H1 (cell line): ENCODE results near the gene SH3RF3. TPM values are rescaled to one million over a fixed set of nuclear protein-coding genes. Genes with fewer than 3 reads are reported as not detected.

Experiments used
- CTCF ChIA-PET: fragments of 300-600 bp; sonication (Branson Sonifier 250); formaldehyde crosslinking; loops from one replicate; lab custom pipeline; 2021; ENCODE audit not compliant: partially characterized antibody; lab: Charles Lee
- POLR2A ChIA-PET: fragments of 300-600 bp; sonication (Branson Sonifier 250); formaldehyde crosslinking; loops from one replicate; lab custom pipeline; 2021; ENCODE audit warnings: inconsistent platforms; ENCODE audit not compliant: partially characterized antibody; lab: Charles Lee
- DNase-seq, 2 experiments: peaks; one replicate each; pipeline versions ENCODE4 v3.0.0 to v3.0.0-alpha.2; 2010 to 2022; ENCODE audit warnings: low spot score in 2 of 2, low read depth in 1 of 2, mixed read lengths in 1 of 2
- FAIRE-seq: peaks from 2 replicates; lab custom pipeline; 2011; peaks lifted over from hg19 to GRCh38; lab: Jason Lieb, UNC
- H2AFZ ChIP-seq: 2 replicates; pipeline ENCODE4 v1.8.1; 2012; ENCODE audit warnings: low read length, inconsistent platforms
- H2AK5ac ChIP-seq: 2 replicates; pipeline ENCODE4 v1.6.1; 2013; ENCODE audit warnings: low read depth, low read length
- H2BK120ac ChIP-seq: replicated peaks from 2 replicates; pipeline ENCODE3; 2013; ENCODE audit warnings: low read depth, low read length, inconsistent platforms
- H2BK12ac ChIP-seq: 2 replicates; pipeline ENCODE4 v1.6.1; 2013; ENCODE audit warnings: low read depth, low read length
- H2BK15ac ChIP-seq: 2 replicates; pipeline ENCODE4 v1.6.1; 2013; ENCODE audit warnings: low read length
- H2BK20ac ChIP-seq: 2 replicates; pipeline ENCODE4 v1.6.1; 2013; ENCODE audit warnings: low read length
- H2BK5ac ChIP-seq: 2 replicates; pipeline ENCODE4 v1.6.1; 2013; ENCODE audit warnings: low read depth, low read length
- H3K14ac ChIP-seq: 2 replicates; pipeline ENCODE4 v1.6.1; 2013; ENCODE audit warnings: inconsistent platforms; ENCODE audit not compliant: insufficient read length
- H3K18ac ChIP-seq: 2 replicates; pipeline ENCODE4 v1.6.1; 2013; ENCODE audit warnings: low read length; ENCODE audit errors: extremely low read depth
- H3K23ac ChIP-seq: 2 replicates; pipeline ENCODE4 v1.6.1; 2013; ENCODE audit warnings: inconsistent platforms; ENCODE audit not compliant: insufficient read length
- H3K23me2 ChIP-seq: 2 replicates; pipeline ENCODE4 v1.6.1; 2013; ENCODE audit warnings: low read depth, low read length
- H3K27ac ChIP-seq: 2 replicates; pipeline ENCODE4 v1.6.1; 2011; ENCODE audit warnings: low read depth, low read length, inconsistent platforms
- H3K27me3 ChIP-seq, 4 experiments: replicated peaks in 1 of 4; 1 replicate in 1 of 4; 2 replicates in 3 of 4; pipeline versions ENCODE4 v1.6.1 to v1.8.1; 2011 to 2013; ENCODE audit warnings: low read length in 3 of 4, mild to moderate bottlenecking in 3 of 4, inconsistent platforms in 2 of 4, mixed read lengths in 2 of 4, moderate library complexity in 1 of 4; ENCODE audit not compliant: control insufficient read depth in 3 of 4, insufficient read depth in 3 of 4; ENCODE audit errors: extremely low read depth in 1 of 4
- H3K36me3 ChIP-seq, 4 experiments: 2 replicates each; pipeline versions ENCODE4 v1.6.1 to v1.8.1; 2011 to 2013; ENCODE audit warnings: mild to moderate bottlenecking in 4 of 4, low read length in 3 of 4, moderate library complexity in 2 of 4, control low read depth in 1 of 4, inconsistent platforms in 1 of 4; ENCODE audit not compliant: insufficient read depth in 4 of 4, control insufficient read depth in 2 of 4
- H3K4ac ChIP-seq: replicated peaks from 2 replicates; pipeline ENCODE3; 2013; ENCODE audit warnings: low read length, low read depth, mixed read lengths, inconsistent platforms; ENCODE audit not compliant: insufficient read length
- H3K4me1 ChIP-seq, 4 experiments: replicated peaks in 1 of 4; 1 replicate in 1 of 4; 2 replicates in 3 of 4; pipeline versions ENCODE4 v1.6.1 to v1.8.1; 2011 to 2013; ENCODE audit warnings: low read length in 3 of 4, inconsistent platforms in 2 of 4, mixed read lengths in 1 of 4; ENCODE audit not compliant: insufficient read depth in 4 of 4, control insufficient read depth in 3 of 4
- H3K4me2 ChIP-seq, 2 experiments: 2 replicates each; pipeline versions ENCODE4 v1.6.1 to v1.8.1; 2011 to 2013; ENCODE audit warnings: low read depth in 2 of 2, low read length in 2 of 2, control low read depth in 1 of 2, inconsistent platforms in 1 of 2, mild to moderate bottlenecking in 1 of 2; ENCODE audit not compliant: insufficient read depth in 1 of 2
- H3K4me3 ChIP-seq, 4 experiments: fragments of 200-600, 300-600 bp in 1 of 4; sonication (generic), shearing (Covaris generic), sonication (Bioruptor Twin) in 1 of 4; 2 replicates each; pipeline versions ENCODE4 v1.5.1 to v1.8.1; 2011 to 2016; ENCODE audit warnings: low read length in 4 of 4, low read depth in 3 of 4, control low read depth in 2 of 4, inconsistent platforms in 2 of 4, mild to moderate bottlenecking in 2 of 4, mixed read lengths in 1 of 4, moderate library complexity in 1 of 4; ENCODE audit not compliant: insufficient read depth in 2 of 4; ENCODE audit errors: extremely low read depth in 1 of 4
- H3K56ac ChIP-seq: replicated peaks from 2 replicates; pipeline ENCODE3; 2013; ENCODE audit warnings: low read depth, mild to moderate bottlenecking, mixed read lengths, low read length, inconsistent platforms; ENCODE audit not compliant: insufficient read length
- H3K79me1 ChIP-seq: 2 replicates; pipeline ENCODE4 v1.6.1; 2013; ENCODE audit warnings: low read depth, low read length, control low read depth
- H3K79me2 ChIP-seq, 2 experiments: 2 replicates each; pipeline versions ENCODE4 v1.6.1 to v1.8.1; 2012 to 2013; ENCODE audit warnings: low read length in 2 of 2, mild to moderate bottlenecking in 2 of 2, inconsistent platforms in 1 of 2; ENCODE audit not compliant: insufficient read depth in 2 of 2, control insufficient read depth in 1 of 2
- H3K9ac ChIP-seq, 4 experiments: replicated peaks in 1 of 4; 1 replicate in 1 of 4; 2 replicates in 3 of 4; pipeline versions ENCODE4 v1.6.1 to v1.8.1; 2011 to 2013; ENCODE audit warnings: low read depth in 3 of 4, low read length in 3 of 4, control low read depth in 2 of 4, mild to moderate bottlenecking in 2 of 4, moderate library complexity in 2 of 4, inconsistent platforms in 1 of 4; ENCODE audit errors: extremely low read depth in 1 of 4
- H3K9me3 ChIP-seq, 2 experiments: 2 replicates each; pipeline versions ENCODE4 v1.6.1 to v1.8.1; 2012 to 2013; ENCODE audit warnings: mild to moderate bottlenecking in 2 of 2, moderate library complexity in 2 of 2, control low read depth in 1 of 2, inconsistent platforms in 1 of 2, low read depth in 1 of 2, low read length in 1 of 2, mixed read lengths in 1 of 2; ENCODE audit not compliant: insufficient read depth in 2 of 2
- H4K20me1 ChIP-seq, 2 experiments: replicated peaks in 1 of 2; 2 replicates each; pipeline versions ENCODE3 to v1.8.1; 2011 to 2013; ENCODE audit warnings: inconsistent platforms in 2 of 2, low read length in 2 of 2, mild to moderate bottlenecking in 1 of 2; ENCODE audit not compliant: insufficient read depth in 2 of 2, control insufficient read depth in 1 of 2
- H4K5ac ChIP-seq: 2 replicates; pipeline ENCODE4 v1.6.1; 2013; ENCODE audit warnings: low read length, low read depth, mixed read lengths, inconsistent platforms; ENCODE audit not compliant: insufficient read length
- H4K8ac ChIP-seq: 2 replicates; pipeline ENCODE4 v1.8.0; 2013; ENCODE audit warnings: mild to moderate bottlenecking, moderate library complexity, low read length, inconsistent platforms; ENCODE audit not compliant: insufficient read depth; ENCODE audit errors: extremely low read depth
- H4K91ac ChIP-seq: replicated peaks from 2 replicates; pipeline ENCODE3; 2013; ENCODE audit warnings: low read length, mixed read lengths, inconsistent platforms; ENCODE audit not compliant: insufficient read length
- BACH1 ChIP-seq: IDR thresholded peaks from 2 replicates; pipeline ENCODE4 v1.6.1; 2012; ENCODE audit warnings: low read length, improper control_type of control experiment
- BCL11A ChIP-seq, 2 experiments: IDR thresholded peaks; one replicate each; pipeline ENCODE4 v1.6.1; 2011; ENCODE audit warnings: low read depth in 2 of 2, low read length in 2 of 2, mild to moderate bottlenecking in 2 of 2
- CEBPB ChIP-seq: IDR thresholded peaks from 2 replicates; pipeline ENCODE4 v1.6.1; 2012; ENCODE audit warnings: low read depth, low read length
- GTF2F1 ChIP-seq: IDR thresholded peaks from 2 replicates; pipeline ENCODE4 v1.6.1; 2012; ENCODE audit warnings: low read depth, low read length, improper control_type of control experiment, borderline replicate concordance
- JUN ChIP-seq: IDR thresholded peaks from 2 replicates; pipeline ENCODE4 v1.6.1; 2011; ENCODE audit warnings: low read depth, mild to moderate bottlenecking, improper control_type of control experiment, low read length
- POLR2A ChIP-seq, 2 experiments: IDR thresholded peaks; 1 replicate in 1 of 2; 2 replicates in 1 of 2; pipeline ENCODE4 v1.6.1; 2011; ENCODE audit warnings: low read depth in 2 of 2, low read length in 2 of 2, mild to moderate bottlenecking in 2 of 2; ENCODE audit errors: control extremely low read depth in 1 of 2
- POLR2AphosphoS5 ChIP-seq: IDR thresholded peaks from 2 replicates; pipeline ENCODE4 v1.6.1; 2011; ENCODE audit warnings: low read depth, low read length
- POU5F1 ChIP-seq: IDR thresholded peaks from 2 replicates; pipeline ENCODE4 v1.6.1; 2011; ENCODE audit warnings: low read depth, mild to moderate bottlenecking, low read length, moderate library complexity
- RAD21 ChIP-seq, 2 experiments: IDR thresholded peaks in 1 of 2; conservative IDR thresholded peaks in 1 of 2; 2 replicates each; pipeline ENCODE4 v1.6.1; 2011; ENCODE audit warnings: low read depth in 2 of 2, low read length in 2 of 2, improper control_type of control experiment in 1 of 2, inconsistent platforms in 1 of 2, mild to moderate bottlenecking in 1 of 2, moderate library complexity in 1 of 2
- RBBP5 ChIP-seq: IDR thresholded peaks from 2 replicates; pipeline ENCODE4 v1.7.1; 2012; ENCODE audit warnings: low read depth, mild to moderate bottlenecking, inconsistent platforms, low read length, moderate library complexity, borderline replicate concordance
- RFX5 ChIP-seq: IDR thresholded peaks from 2 replicates; pipeline ENCODE4 v1.6.1; 2011; ENCODE audit warnings: low read depth, low read length, improper control_type of control experiment, borderline replicate concordance
- SAP30 ChIP-seq: fragments of 300-600 bp; sonication (generic); IDR thresholded peaks from 2 replicates; pipeline ENCODE4 v1.7.1; 2012; ENCODE audit warnings: low read length, moderate library complexity, mild to moderate bottlenecking, inconsistent platforms; ENCODE audit not compliant: insufficient read depth, insufficient replicate concordance
- SIN3A ChIP-seq, 2 experiments: IDR thresholded peaks in 1 of 2; conservative IDR thresholded peaks in 1 of 2; 2 replicates each; pipeline ENCODE4 v1.6.1; 2011 to 2012; ENCODE audit warnings: low read length in 2 of 2, improper control_type of control experiment in 1 of 2, low read depth in 1 of 2, mild to moderate bottlenecking in 1 of 2
- TAF1 ChIP-seq: IDR thresholded peaks from 2 replicates; pipeline ENCODE4 v1.6.1; 2011; ENCODE audit warnings: mild to moderate bottlenecking, low read depth, low read length
- TEAD4 ChIP-seq: IDR thresholded peaks from 2 replicates; pipeline ENCODE4 v1.6.1; 2012; ENCODE audit warnings: low read depth, low read length, inconsistent platforms, mixed read lengths
- WGBS, 2 experiments: shearing (Covaris generic) in 1 of 2; methylation state at CpG; one replicate each; pipeline versions ENCODE4 v1.1.6 to v1.1.7; 2013 to 2015; ENCODE audit warnings: low lambda C conversion rate in 2 of 2, mixed read lengths in 2 of 2, inconsistent platforms in 1 of 2, low coverage in 1 of 2, missing lambda C conversion rate in 1 of 2; ENCODE audit not compliant: insufficient replicate concordance in 2 of 2, insufficient coverage in 1 of 2, insufficient read length in 1 of 2; ENCODE audit errors: extremely low coverage in 1 of 2, missing lambda C conversion rate in 1 of 2; 5-methylcytosine and 5-hydroxymethylcytosine counted together
- polyA plus RNA-seq, 7 experiments: library from polyadenylated mRNA; depleted of rRNA in 3 of 7; stranded (reverse) in 5 of 7; unstranded in 2 of 7; fragments of >200 nt in 5 of 7; fragments of 200-250 nt in 2 of 7; gene quantifications; 1 replicate in 5 of 7; 2 replicates in 1 of 7; 4 replicates in 1 of 7; pipeline versions ENCODE4 v1.2.1 to v1.2.3, GENCODE V29; 2011 to 2013; ENCODE audit warnings: missing spikeins in 2 of 7, mixed read lengths in 2 of 7
- total RNA-seq: library from RNA; stranded (reverse); fragmentation: NEBNext Ultra II Directional; extraction: Animal tissue kit (Norgen Biotek cat#: 25700); gene quantifications from 2 replicates; pipeline ENCODE4 v1.2.1, GENCODE V29; 2021

SH3RF3 gene
- total and polyA plus RNA-seq, 2 of the 8 experiments (the other 6 are each of a cell fraction or from before 2014, with no cell fraction given), result 0.11 to 0.65 TPM

GRCh38 chr2:109194620-109194937 is 65.6 kb downstream of the SH3RF3 start:
- Histone ChIP-seq H3K9ac (no peak overlapping the region), H4K5ac (no peak overlapping the region), H3K27ac (no peak overlapping the region), H2BK12ac (no peak overlapping the region), H3K79me2 (no peaks in the 10 kb centered on the region), H3K18ac (no peak overlapping the region), H3K4me1 (peaks cover 0 to 4% (median 1%) of the 10 kb centered on the region in 4 experiments; a peak in 2 of 7 replicates), H3K23ac (no peak overlapping the region), H4K8ac (no peak overlapping the region), H3K56ac (no peak overlapping the region), H2AK5ac (no peak overlapping the region), H2BK20ac (no peak overlapping the region), H3K4me2 (no peak overlapping the region), H3K27me3 (peaks cover 0 to 2% (median 0%) of the 10 kb centered on the region in 4 experiments; a peak in 2 of 7 replicates), H2AFZ (no peak overlapping the region), H2BK15ac (no peak overlapping the region), H4K20me1 (no peaks in the 10 kb centered on the region), H3K23me2 (no peaks in the 10 kb centered on the region), H3K9me3 (no peaks in the 10 kb centered on the region), H2BK5ac (no peak overlapping the region), H3K79me1 (no peaks in the 10 kb centered on the region; the same call in 1 of the 2 replicates), H2BK120ac (no peak overlapping the region), H3K36me3 (no peaks in the 10 kb centered on the region), H3K14ac (no peak overlapping the region), H3K4ac (no peak overlapping the region), H3K4me3 (no peak overlapping the region), H4K91ac (no peak overlapping the region)
- no peak for FAIRE-seq
- 62% methylated on average over 2 of the region's 2 CpGs; no CpG with 5 or more reads in 1 of the 2 experiments for WGBS, 2 experiments
- CTCF ChIA-PET, result interaction anchor here (0.8 to 3.7 kb wide), 6 partner anchors 10 to 339 kb away, joined by 3 to 19 read pairs (median 3); no protein-coding TSS in a partner anchor
- DNase-seq, result no peak
- POLR2A ChIA-PET, result interaction anchor here (1.3 kb wide), 1 partner anchor 13 kb away, joined by 3 read pairs; no protein-coding TSS in a partner anchor
- TF ChIP-seq POLR2AphosphoS5 (no peak), POLR2A (IDR thresholded peaks at IDR 0.05; ENCODE audit: control extremely low read depth in 1 of 2, low read depth in 2 of 2, low read length in 2 of 2) (no peak), CEBPB (no peak), BCL11A (IDR thresholded peaks at IDR 0.05; ENCODE audit: low read depth in 2 of 2, low read length in 2 of 2) (no peak), BACH1 (no peak), SAP30 (no peak), TAF1 (no peak), RBBP5 (no peak), SIN3A (conservative IDR thresholded peaks at IDR 0.05 in 1 of 2, IDR thresholded peaks at IDR 0.05 in 1 of 2; ENCODE audit: low read depth in 1 of 2, low read length in 2 of 2) (no peak), RFX5 (no peak), JUN (no peak), GTF2F1 (no peak), TEAD4 (no peak), POU5F1 (no peak), RAD21 (IDR thresholded peaks at IDR 0.05 in 1 of 2, conservative IDR thresholded peaks at IDR 0.05 in 1 of 2; ENCODE audit: low read depth in 2 of 2, low read length in 2 of 2) (no peak)
